Jurkat, Clone E6-1 (cell line): ENCODE measurements around the gene PLPP3.

Experiments
- DNase-seq: peaks from one replicate; pipeline ENCODE4 v3.0.0-alpha.2; 2011; ENCODE audit warnings: low read depth, low spot score
- H3K4me3 ChIP-seq: 2 replicates; pipeline ENCODE4 v1.5.1; 2011; ENCODE audit warnings: mild to moderate bottlenecking, low read length, control low read depth, moderate library complexity

PLPP3 gene

GRCh38 chr1:56551691-56552090 lies 27.7 kb downstream of the PLPP3 start:
- no peak for DNase-seq
- H3K4me3 ChIP-seq, result no peak overlapping the region

DNA sequence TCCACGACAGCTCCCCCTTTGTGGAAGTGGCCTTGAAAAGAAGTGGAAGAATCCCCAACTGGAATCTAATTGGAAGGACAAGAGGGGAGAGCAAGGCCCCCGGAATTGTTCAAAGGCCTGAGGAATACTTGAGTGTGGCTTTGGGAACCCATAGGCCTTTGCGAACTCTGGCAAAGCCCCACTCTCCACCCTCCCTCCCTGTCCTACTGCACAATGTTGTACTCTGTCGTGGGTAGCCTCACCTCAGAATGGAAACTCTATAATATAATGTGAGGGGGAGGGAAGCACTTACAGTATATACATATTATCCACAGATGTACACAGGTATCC lies 28.5 kb downstream of the PLPP3 start:
- H3K4me3 ChIP-seq, result no peak overlapping the region

DNA sequence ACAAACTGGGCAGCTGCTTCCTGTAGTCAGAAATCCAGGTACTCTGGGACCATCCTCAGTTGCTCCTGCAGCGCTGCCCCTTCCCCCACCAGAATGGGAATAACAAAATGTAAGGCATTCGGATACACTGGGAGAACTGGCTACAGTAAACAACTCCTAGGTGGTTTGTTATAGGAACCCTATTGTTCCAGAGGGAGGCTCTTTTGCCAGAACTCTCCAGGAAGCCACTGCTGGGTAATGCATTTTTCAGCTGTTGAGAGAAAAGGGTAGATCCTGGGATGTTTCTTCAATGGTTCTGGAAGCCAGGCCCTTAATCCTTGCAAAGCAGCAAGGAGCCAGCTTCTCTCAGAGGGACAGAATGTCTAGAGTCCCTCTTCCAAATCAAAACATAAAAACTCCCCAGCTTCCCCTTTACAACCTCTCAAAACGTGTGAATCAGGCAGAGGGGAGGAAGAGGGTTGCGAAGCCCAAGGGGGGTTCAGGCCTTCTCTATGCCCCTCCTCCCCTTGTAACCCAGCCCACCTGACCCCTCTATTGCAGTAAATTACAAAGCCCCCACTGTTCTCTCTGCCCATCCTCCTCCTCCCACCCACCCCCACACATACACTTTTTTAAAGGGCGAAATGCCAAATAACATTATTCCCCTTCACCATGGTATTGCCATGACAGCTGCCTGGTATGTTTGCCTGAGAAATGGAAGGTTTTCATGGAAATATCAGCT lies 29.1 kb downstream of the PLPP3 start:
- no peak overlapping the region for H3K4me3 ChIP-seq
- DNase-seq, result no peak

More for the DNA sequence above, 28.5 kb downstream of the PLPP3 start:
- no peak for DNase-seq

GRCh38 chr1:56548571-56548970 lies 30.8 kb downstream of the PLPP3 start:
- H3K4me3 ChIP-seq, result no peak overlapping the region
- DNase-seq, result no peak

DNA sequence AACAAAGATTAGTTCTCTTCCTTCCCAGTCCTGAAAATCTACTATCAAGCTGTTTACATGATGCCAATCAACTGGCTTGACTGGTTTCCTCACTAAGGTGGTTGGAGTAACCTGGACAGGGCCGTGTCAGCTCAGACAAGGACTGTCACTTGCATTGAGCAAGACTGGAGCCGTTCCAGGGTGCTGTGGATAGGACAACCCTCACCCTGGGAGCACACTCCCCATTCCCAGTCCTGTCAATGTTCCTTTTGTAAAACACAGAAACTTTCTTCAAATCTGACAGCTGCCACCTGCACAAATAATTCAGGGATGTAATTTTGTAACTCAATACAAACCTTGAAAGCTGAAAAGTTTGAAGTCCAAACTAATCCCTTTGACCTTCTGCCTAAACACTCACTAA lies 31.4 kb downstream of the PLPP3 start:
- no peak for DNase-seq
- H3K4me3 ChIP-seq, result no peak overlapping the region

GRCh38 chr1:56547473-56547872 lies 31.9 kb downstream of the PLPP3 start:
- no peak overlapping the region for H3K4me3 ChIP-seq
- DNase-seq, result no peak

- no peak overlapping the region for H3K4me3 ChIP-seq
- DNase-seq, result no peak
Observed at GRCh38 chr1:56545711-56546110, 33.7 kb downstream of the PLPP3 start.

GRCh38 chr1:56543783-56544612 lies 35.4 kb downstream of the PLPP3 start:
- DNase-seq, result no peak
- no peak overlapping the region for H3K4me3 ChIP-seq

DNA sequence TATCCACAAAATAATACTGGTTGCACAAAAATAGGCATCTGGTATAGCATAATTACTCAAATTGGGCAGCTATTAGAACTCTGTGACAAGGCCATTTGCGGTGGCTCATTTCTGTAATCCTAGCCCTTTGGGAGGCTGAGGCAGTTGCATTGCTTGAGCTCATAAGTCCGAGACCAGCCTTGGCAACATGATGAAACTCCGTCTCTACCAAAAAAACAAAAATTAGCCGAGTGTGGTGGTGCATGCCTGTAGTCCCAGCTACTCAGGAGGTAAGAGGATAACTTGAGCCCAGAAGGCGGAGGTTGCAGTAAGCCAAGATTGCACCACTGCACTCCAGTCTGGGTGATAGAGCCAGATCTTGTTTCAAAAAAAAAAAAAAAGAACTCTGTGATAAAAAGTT lies 36.7 kb downstream of the PLPP3 start:
- no peak overlapping the region for H3K4me3 ChIP-seq
- no peak for DNase-seq

DNA sequence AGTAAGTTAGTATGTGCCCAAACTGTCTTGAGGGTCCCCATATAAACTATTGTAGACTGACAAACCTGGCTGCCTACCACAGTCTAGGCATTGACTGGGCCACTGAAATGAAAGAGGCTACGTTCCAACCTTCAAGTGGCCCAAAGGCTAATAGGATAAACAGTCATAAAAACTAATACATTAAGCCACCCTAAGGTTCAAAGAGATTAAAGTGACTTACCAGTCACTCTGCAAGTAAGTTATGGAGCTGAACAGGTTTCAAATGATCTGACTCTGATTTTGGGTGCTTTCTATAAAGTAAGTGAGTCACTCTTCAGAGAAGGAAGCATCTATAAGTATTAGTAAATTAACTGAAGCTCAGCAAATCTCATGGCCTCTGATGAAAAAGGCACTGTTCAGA lies 38.0 kb downstream of the PLPP3 start:
- DNase-seq, result no peak
- no peak overlapping the region for H3K4me3 ChIP-seq

DNA sequence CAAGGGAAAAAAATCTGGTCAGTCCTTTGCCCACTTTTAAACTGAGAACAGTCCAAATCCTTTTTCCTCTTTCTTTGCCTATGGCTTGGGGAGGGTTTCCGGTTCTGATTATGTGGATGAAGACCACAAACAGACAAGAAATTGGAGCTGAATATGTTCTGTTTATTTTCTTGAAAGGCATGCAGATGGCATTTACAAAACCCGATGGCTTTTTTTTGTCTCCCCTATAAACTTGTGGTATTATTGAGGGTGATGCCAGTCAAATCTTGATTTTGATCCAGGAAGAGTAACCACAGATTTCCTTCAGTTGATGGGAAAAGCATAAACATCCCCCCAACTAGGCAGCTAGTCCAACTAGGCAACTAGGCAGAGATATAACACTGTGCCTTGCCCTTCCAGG lies 38.9 kb downstream of the PLPP3 start:
- no peak overlapping the region for H3K4me3 ChIP-seq
- DNase-seq, result no peak

DNA sequence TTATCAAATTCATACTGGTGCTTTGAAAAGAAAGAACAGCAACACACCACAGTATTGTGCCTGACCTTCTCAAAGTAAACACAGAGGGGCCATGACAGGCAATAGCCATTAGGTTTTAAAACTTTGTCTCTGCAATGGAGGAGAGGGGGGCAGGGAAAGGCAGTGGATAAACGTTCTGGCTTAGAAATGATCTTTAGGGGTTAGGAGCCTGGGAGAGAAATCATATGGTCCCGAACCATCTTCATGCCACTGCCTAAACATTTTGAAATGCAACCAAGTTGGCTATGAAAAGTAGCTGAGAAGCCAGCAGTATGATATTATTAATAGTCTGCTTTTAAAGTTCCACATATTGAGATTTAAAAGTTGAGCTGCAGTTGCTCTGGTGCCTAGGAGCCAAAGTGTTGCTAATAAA lies 39.8 kb downstream of the PLPP3 start:
- no peak for DNase-seq
- H3K4me3 ChIP-seq, result no peak overlapping the region

GRCh38 chr1:56538532-56538931 lies 40.8 kb downstream of the PLPP3 start:
- DNase-seq, result no peak
- H3K4me3 ChIP-seq, result no peak overlapping the region

DNA sequence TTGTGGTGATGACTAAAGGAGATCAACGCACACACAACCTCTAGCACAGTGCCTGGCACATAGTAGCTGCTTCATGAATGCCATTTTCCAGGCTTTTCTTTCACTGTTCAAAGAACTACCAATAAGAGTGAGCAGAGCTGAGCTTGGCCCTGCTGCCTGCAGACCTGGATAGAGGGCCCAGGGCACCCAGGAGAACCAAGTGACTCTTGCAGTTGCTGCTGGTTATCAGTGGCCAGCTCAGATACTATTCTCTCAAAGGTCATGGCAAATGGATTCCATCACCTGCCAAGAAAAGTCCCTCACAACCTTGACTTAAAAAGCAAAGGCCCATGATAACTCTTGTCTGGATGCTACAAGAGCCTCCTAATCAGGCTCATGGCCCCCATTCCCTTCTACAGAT lies 41.7 kb downstream of the PLPP3 start:
- no peak for DNase-seq
- no peak overlapping the region for H3K4me3 ChIP-seq

- H3K4me3 ChIP-seq, result no peak overlapping the region
- no peak for DNase-seq
Observed at GRCh38 chr1:56535939-56536338, 43.4 kb downstream of the PLPP3 start.

DNA sequence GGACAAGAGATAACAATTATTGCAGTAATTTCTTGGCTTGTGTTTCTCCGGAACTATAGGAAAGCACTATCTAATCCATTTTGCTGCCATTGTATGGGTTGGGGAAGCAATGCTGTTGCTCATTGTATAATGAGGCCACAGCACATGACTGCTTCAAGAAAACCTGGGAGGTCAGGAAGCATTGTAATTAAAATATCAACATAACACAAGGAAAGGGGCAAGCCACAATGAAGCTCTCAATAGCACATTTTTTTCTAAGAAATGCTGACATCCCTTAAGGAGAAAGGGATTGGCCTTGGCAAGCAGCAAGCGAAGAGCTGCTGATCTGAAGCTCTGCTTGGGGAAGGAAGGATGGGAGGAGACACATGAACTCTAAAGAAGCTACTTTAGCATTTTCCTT lies 44.0 kb downstream of the PLPP3 start:
- DNase-seq, result no peak
- no peak overlapping the region for H3K4me3 ChIP-seq

GRCh38 chr1:56534130-56534651 lies 45.2 kb downstream of the PLPP3 start:
- no peak for DNase-seq
- H3K4me3 ChIP-seq, result no peak overlapping the region

DNA sequence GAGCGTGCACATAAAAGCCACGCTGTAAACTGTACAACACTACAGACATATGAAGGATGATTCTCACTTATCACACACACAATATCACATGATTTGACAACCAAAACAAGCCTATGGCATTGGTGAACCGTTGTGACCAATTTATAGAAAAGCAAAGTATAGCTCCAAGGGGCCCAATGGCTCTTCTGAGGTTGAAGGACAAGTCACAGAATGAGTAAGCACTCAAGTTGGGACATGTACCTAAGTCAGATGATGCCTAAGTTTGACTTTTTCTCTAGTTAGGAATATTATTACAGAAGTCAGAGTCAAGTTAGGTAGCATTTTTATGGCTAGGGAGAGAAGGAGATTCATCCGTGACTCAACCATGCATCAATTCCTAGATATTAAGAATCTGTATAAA lies 45.7 kb downstream of the PLPP3 start:
- H3K4me3 ChIP-seq, result no peak overlapping the region
- DNase-seq, result no peak

DNA sequence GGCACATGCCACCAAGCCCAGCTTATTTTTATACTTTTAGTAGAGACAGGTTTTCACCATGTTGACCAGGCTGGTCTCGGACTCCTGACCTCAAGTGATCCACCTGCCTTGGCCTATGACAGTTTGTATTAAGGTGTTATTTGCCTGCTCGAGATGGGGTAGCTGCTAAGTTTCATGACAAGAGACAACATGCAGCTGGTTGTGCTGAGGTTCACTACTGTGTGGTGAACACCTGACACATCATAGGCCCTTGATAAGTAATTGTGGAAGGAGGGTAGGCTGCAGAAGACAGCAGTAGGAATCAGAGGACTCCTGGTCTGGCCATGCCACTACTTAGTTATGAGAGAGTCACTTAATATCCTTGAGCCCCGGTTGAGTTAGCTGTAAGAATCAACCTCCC lies 46.2 kb downstream of the PLPP3 start:
- H3K4me3 ChIP-seq, result no peak overlapping the region
- no peak for DNase-seq

- no peak overlapping the region for H3K4me3 ChIP-seq
- DNase-seq, result no peak
Observed at GRCh38 chr1:56532350-56532683, 47.0 kb downstream of the PLPP3 start.
